Measurements from ENCODE around the gene KIF26A. TPM values are rescaled to one million over a fixed set of nuclear protein-coding genes. Genes with fewer than 3 reads are reported as not detected.

Gene KIF26A
- total and polyA plus RNA-seq, 2 of the 4 experiments (the other 2 are of a cell fraction), result not detected

GRCh38 chr14:104197449-104198247 lies 59.3 kb downstream of the KIF26A start:
- Histone ChIP-seq H2BK20ac (ENCODE audit: low read depth, low read length) (no peak overlapping the region), H3K27me3 (ENCODE audit: control insufficient read depth, insufficient read depth, low read length) (no peaks in the 10 kb centered on the region), H3K14ac (replicated peaks; ENCODE audit: low read depth, low read length) (no peak overlapping the region), H4K5ac (ENCODE audit: low read depth, low read length) (no peak overlapping the region), H2BK5ac (ENCODE audit: low read depth, low read length, poor library complexity, severe bottlenecking) (peak overlapping the region; percentile 8), H3K36me3 (ENCODE audit: control insufficient read depth, insufficient read depth, low read length) (no peaks in the 10 kb centered on the region), H2BK15ac (ENCODE audit: low read depth, low read length) (no peak overlapping the region), H2AK9ac (replicated peaks; ENCODE audit: low read depth, low read length, poor library complexity) (no peak overlapping the region), H3K18ac (ENCODE audit: low read depth, low read length) (no peak overlapping the region), H3K9me3 (ENCODE audit: control insufficient read depth, insufficient read depth, low read length) (peaks cover 52% of the 10 kb centered on the region), H3K79me1 (ENCODE audit: low read depth in 1 of 2, low read length in 2 of 2) (no peaks in the 10 kb centered on the region), H2AFZ (replicated peaks; ENCODE audit: low read length, poor library complexity) (no peak overlapping the region), H2BK120ac (ENCODE audit: low read depth, low read length) (no peak overlapping the region), H3K4me1 (ENCODE audit: control insufficient read depth, insufficient read depth, low read length) (no peaks in the 10 kb centered on the region), H3K4me3 (ENCODE audit: insufficient read depth, low read depth, low read length) (no peak overlapping the region), H3K27ac (ENCODE audit: insufficient read depth, low read length) (no peak overlapping the region), H2AK5ac (ENCODE audit: low read depth, low read length) (no peak overlapping the region), H4K20me1 (ENCODE audit: insufficient read depth, low read length) (no peaks in the 10 kb centered on the region), H3K9ac (ENCODE audit: low read depth, low read length) (no peak overlapping the region), H3K4me2 (ENCODE audit: low read depth, low read length) (no peak overlapping the region), H3K23ac (ENCODE audit: low read depth, low read length) (no peak overlapping the region), H4K8ac (ENCODE audit: low read depth in 2 of 2, low read length in 2 of 2) (no peak overlapping the region), H3K56ac (ENCODE audit: extremely low read depth, insufficient read depth, low read length) (no peak overlapping the region), H3K9me1 (ENCODE audit: insufficient read depth, low read length) (no peaks in the 10 kb centered on the region), H4K91ac (ENCODE audit: insufficient read depth, low read depth, low read length) (no peak overlapping the region), H3K4ac (ENCODE audit: low read depth, low read length) (no peak overlapping the region)
- WGBS, 2 experiments (ENCODE audit: extremely low coverage in 2 of 2, insufficient read length in 1 of 2), result 53 to 100% methylated on average over 1 to 4 of the region's 5 CpGs
- in situ Hi-C loops (cut with MboI; ENCODE audit: low sequenced_read_pairs), result no loop called here
- BruUV-seq (replicated peaks), result no TSS peak
- no peak for DNase-seq
- dilution Hi-C loops (cut with HindIII; ENCODE audit: low sequenced_read_pairs, unreplicated experiment), result no loop called here
- intact Hi-C loops (cut with micrococcal nuclease), result no loop called here
- no peak for ATAC-seq (ENCODE audit: low read depth)
- ChIA-PET CTCF (no interaction called here), POLR2A (ENCODE audit: unreplicated experiment) (no interaction called here)
- no peak for TF ChIP-seq RCOR1 (IDR thresholded peaks at IDR 0.05; ENCODE audit: insufficient replicate concordance, low read length)
- TF ChIP-seq CTCF (conservative IDR thresholded peaks at IDR 0.05; ENCODE audit: low read depth, low read length), result no peak
- TF ChIP-seq SMC3 (IDR thresholded peaks at IDR 0.05; ENCODE audit: low read depth, low read length), result no peak
- no peak for TF ChIP-seq FOS (IDR thresholded peaks at IDR 0.05; ENCODE audit: low read depth, low read length)
- TF ChIP-seq RFX5 (IDR thresholded peaks at IDR 0.05; ENCODE audit: low read depth, low read length), result no peak
- TF ChIP-seq, protein P1, sequence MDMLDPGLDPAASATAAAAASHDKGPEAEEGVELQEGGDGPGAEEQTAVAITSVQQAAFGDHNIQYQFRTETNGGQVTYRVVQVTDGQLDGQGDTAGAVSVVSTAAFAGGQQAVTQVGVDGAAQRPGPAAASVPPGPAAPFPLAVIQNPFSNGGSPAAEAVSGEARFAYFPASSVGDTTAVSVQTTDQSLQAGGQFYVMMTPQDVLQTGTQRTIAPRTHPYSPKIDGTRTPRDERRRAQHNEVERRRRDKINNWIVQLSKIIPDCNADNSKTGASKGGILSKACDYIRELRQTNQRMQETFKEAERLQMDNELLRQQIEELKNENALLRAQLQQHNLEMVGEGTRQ (IDR thresholded peaks at IDR 0.05; ENCODE audit: low read depth, low read length), result no peak
- TF ChIP-seq MAZ (IDR thresholded peaks at IDR 0.05; ENCODE audit: borderline replicate concordance, low read depth, low read length), result no peak
- TF ChIP-seq CHD1 (IDR thresholded peaks at IDR 0.05; ENCODE audit: low read depth, low read length), result no peak
- no peak for TF ChIP-seq MAFK (IDR thresholded peaks at IDR 0.05; ENCODE audit: low read depth, low read length)
- no peak for TF ChIP-seq NFE2L2 (IDR thresholded peaks at IDR 0.05; ENCODE audit: low read depth, low read length)
- TF ChIP-seq RAD21 (IDR thresholded peaks at IDR 0.05; ENCODE audit: low read length), result no peak

All from IMR-90 (cell line).